Thyroid gland (tissue), 4 donors: Measurements from ENCODE around the gene ORM2.

Source experiments
- POLR2A ChIP-seq, 2 donors: fragments of 450-650 bp; IDR thresholded peaks; one replicate each; pipeline ENCODE4 v1.6.1; 2017; ENCODE audit warnings: antibody characterized with exemption in 2 of 2, mild to moderate bottlenecking in 2 of 2, moderate library complexity in 1 of 2
- TF ChIP-seq, protein P1 (sequence below), 6 experiments: fragments of 200-600 bp in 3 of 6; fragments of 450-650 bp in 3 of 6; sonication (generic) in 3 of 6; IDR thresholded peaks; one replicate each; pipeline ENCODE4 v1.5.1; 2016 to 2019; ENCODE audit warnings: antibody characterized with exemption in 6 of 6, mild to moderate bottlenecking in 2 of 6, inconsistent platforms in 1 of 6, moderate library complexity in 1 of 6

DNA sequence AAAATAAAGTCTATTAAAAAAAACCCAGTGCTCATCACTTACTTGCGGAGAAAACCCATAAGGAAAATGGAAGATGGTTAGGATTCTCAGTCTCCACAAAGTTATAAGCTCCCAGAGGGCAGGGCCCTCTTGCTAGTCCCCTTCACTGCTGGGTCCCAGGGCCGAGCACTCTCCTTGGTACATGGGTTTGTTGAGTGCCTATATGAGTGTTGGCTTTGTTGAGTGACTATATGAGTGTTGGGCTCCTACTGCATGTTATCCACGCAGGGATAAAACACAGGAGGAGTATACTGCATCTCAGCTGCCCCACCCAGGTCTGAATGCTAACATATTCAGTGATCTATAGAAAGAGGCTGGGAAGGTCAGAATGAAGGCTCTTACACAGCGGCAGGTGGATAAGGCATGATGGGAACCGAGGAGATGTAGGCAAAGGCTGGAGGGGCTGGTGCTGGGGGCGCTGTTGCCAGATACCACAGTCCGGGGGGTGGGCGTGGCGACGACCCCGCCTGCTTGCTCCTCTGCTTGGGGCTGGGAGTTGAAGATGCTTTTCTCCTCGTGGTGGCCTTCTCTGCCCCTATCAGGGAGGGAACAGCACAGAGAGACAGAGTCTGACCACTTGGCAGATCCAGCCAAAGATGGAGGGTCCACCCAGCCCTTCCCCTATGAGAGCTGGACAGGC is 11.6 kb downstream of the ORM2 start:
- TF ChIP-seq POLR2A (IDR thresholded peaks at IDR 0.05) = no peak
- TF ChIP-seq, protein P1, sequence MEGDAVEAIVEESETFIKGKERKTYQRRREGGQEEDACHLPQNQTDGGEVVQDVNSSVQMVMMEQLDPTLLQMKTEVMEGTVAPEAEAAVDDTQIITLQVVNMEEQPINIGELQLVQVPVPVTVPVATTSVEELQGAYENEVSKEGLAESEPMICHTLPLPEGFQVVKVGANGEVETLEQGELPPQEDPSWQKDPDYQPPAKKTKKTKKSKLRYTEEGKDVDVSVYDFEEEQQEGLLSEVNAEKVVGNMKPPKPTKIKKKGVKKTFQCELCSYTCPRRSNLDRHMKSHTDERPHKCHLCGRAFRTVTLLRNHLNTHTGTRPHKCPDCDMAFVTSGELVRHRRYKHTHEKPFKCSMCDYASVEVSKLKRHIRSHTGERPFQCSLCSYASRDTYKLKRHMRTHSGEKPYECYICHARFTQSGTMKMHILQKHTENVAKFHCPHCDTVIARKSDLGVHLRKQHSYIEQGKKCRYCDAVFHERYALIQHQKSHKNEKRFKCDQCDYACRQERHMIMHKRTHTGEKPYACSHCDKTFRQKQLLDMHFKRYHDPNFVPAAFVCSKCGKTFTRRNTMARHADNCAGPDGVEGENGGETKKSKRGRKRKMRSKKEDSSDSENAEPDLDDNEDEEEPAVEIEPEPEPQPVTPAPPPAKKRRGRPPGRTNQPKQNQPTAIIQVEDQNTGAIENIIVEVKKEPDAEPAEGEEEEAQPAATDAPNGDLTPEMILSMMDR (IDR thresholded peaks at IDR 0.05) = no peak
